Stomach smooth muscle (tissue), 2 donors: ENCODE data around the gene PXMP2.
"Not testable (repeated sequence)": the region's sequence is repeated elsewhere in the genome, so short reads cannot be mapped to it uniquely, and the experiment has no call there.

Source experiments
- H3K27ac ChIP-seq: one replicate; pipeline ENCODE4 v1.7.0; 2013; ENCODE audit warnings: mild to moderate bottlenecking, low read length, inconsistent platforms
- H3K27me3 ChIP-seq, 2 donors: one replicate each; pipeline ENCODE4 v1.7.0; 2013; ENCODE audit warnings: low read length in 2 of 2; ENCODE audit not compliant: insufficient read depth in 2 of 2, control insufficient read depth in 1 of 2
- H3K36me3 ChIP-seq, 2 donors: one replicate each; pipeline ENCODE4 v1.7.0; 2013; ENCODE audit warnings: low read length in 2 of 2; ENCODE audit not compliant: control insufficient read depth in 2 of 2, insufficient read depth in 2 of 2
- H3K4me1 ChIP-seq: one replicate; pipeline ENCODE4 v1.7.0; 2013; ENCODE audit warnings: low read length; ENCODE audit not compliant: control insufficient read depth, insufficient read depth
- H3K4me3 ChIP-seq, 2 donors: one replicate each; pipeline ENCODE4 v1.7.0; 2013; ENCODE audit warnings: low read length in 2 of 2
- H3K9ac ChIP-seq, 2 donors: one replicate each; pipeline ENCODE4 v1.7.0; 2013; ENCODE audit warnings: low read length in 2 of 2, mild to moderate bottlenecking in 1 of 2
- H3K9me3 ChIP-seq, 2 donors: one replicate each; pipeline ENCODE4 v1.7.0; 2013; ENCODE audit warnings: low read length in 2 of 2; ENCODE audit not compliant: control insufficient read depth in 2 of 2
- donor health status: healthy.
- donor health status: Pancreatic carcinoma.

The PXMP2 gene

GRCh38 chr12:132736913-132737312 is 49.5 kb downstream of the PXMP2 start:
- no peaks in the 10 kb centered on the region for H3K4me1 ChIP-seq
- peaks cover 77 to 87% of the 10 kb centered on the region in 2 donors for H3K36me3 ChIP-seq
- H3K9ac ChIP-seq, result no peak overlapping the region
- no peaks in the 10 kb centered on the region for H3K27me3 ChIP-seq
- no peaks in the 10 kb centered on the region for H3K9me3 ChIP-seq
- H3K27ac ChIP-seq, result no peak overlapping the region
- H3K4me3 ChIP-seq, result no peak overlapping the region

GRCh38 chr12:132739600-132740312 is 52.4 kb downstream of the PXMP2 start:
- peaks cover 64 to 80% of the 10 kb centered on the region in 2 donors for H3K36me3 ChIP-seq
- H3K9ac ChIP-seq, result no peak overlapping the region
- no peak overlapping the region for H3K4me3 ChIP-seq
- H3K4me1 ChIP-seq, result no peaks in the 10 kb centered on the region
- H3K9me3 ChIP-seq, result no peaks in the 10 kb centered on the region
- H3K27ac ChIP-seq, result no peak overlapping the region
- no peaks in the 10 kb centered on the region for H3K27me3 ChIP-seq

- H3K9ac ChIP-seq, result no peak overlapping the region
- H3K27ac ChIP-seq, result no peak overlapping the region
- no peaks in the 10 kb centered on the region for H3K4me1 ChIP-seq
- H3K36me3 ChIP-seq, result peaks cover 64 to 80% of the 10 kb centered on the region in 2 donors
- H3K4me3 ChIP-seq, result no peak overlapping the region
- no peaks in the 10 kb centered on the region for H3K27me3 ChIP-seq
- H3K9me3 ChIP-seq, result no peaks in the 10 kb centered on the region
Observed at GRCh38 chr12:132740313-132740646, 52.9 kb downstream of the PXMP2 start.

GRCh38 chr12:132740652-132741051 is 53.3 kb downstream of the PXMP2 start:
- Histone ChIP-seq H3K36me3 (peaks cover 65 to 80% of the 10 kb centered on the region in 2 donors), H3K27ac (no peak overlapping the region), H3K4me1 (no peaks in the 10 kb centered on the region), H3K9ac (no peak overlapping the region), H3K9me3 (no peaks in the 10 kb centered on the region), H3K4me3 (no peak overlapping the region), H3K27me3 (no peaks in the 10 kb centered on the region)

- Histone ChIP-seq H3K9me3 (no peaks in the 10 kb centered on the region), H3K4me1 (no peaks in the 10 kb centered on the region), H3K9ac (no peak overlapping the region), H3K4me3 (no peak overlapping the region), H3K36me3 (peaks cover 66 to 79% of the 10 kb centered on the region in 2 donors), H3K27ac (no peak overlapping the region), H3K27me3 (no peaks in the 10 kb centered on the region)
Observed at GRCh38 chr12:132741620-132742019, 54.2 kb downstream of the PXMP2 start.

- Histone ChIP-seq H3K36me3 (peaks cover 77 to 85% of the 10 kb centered on the region in 2 donors), H3K27me3 (no peaks in the 10 kb centered on the region)
Observed at GRCh38 chr12:132743831-132744230, 56.4 kb downstream of the PXMP2 start.

GRCh38 chr12:132746613-132747012 is 59.2 kb downstream of the PXMP2 start:
- Histone ChIP-seq H3K4me3 (no peak overlapping the region), H3K36me3 (peaks cover 65 to 73% of the 10 kb centered on the region in 2 donors), H3K9ac (no peak overlapping the region), H3K9me3 (no peaks in the 10 kb centered on the region), H3K4me1 (no peaks in the 10 kb centered on the region), H3K27me3 (no peaks in the 10 kb centered on the region), H3K27ac (no peak overlapping the region)

More at GRCh38 chr12:132743831-132744230, 56.4 kb downstream of the PXMP2 start:
- no peak overlapping the region for H3K9ac ChIP-seq
- H3K9me3 ChIP-seq, result no peaks in the 10 kb centered on the region
- H3K4me1 ChIP-seq, result no peaks in the 10 kb centered on the region
- H3K4me3 ChIP-seq, result no peak overlapping the region
- no peak overlapping the region for H3K27ac ChIP-seq

- Histone ChIP-seq H3K4me1 (no peaks in the 10 kb centered on the region), H3K9me3 (no peaks in the 10 kb centered on the region), H3K9ac (no peak overlapping the region), H3K27ac (no peak overlapping the region), H3K27me3 (no peaks in the 10 kb centered on the region), H3K4me3 (no peak overlapping the region), H3K36me3 (peaks cover 60 to 70% of the 10 kb centered on the region in 2 donors)
Observed at GRCh38 chr12:132747395-132747794, 60.0 kb downstream of the PXMP2 start.

GRCh38 chr12:132747896-132748295 is 60.5 kb downstream of the PXMP2 start:
- H3K27ac ChIP-seq, result no peak overlapping the region
- no peaks in the 10 kb centered on the region for H3K4me1 ChIP-seq
- no peaks in the 10 kb centered on the region for H3K9me3 ChIP-seq
- no peak overlapping the region for H3K4me3 ChIP-seq
- peaks cover 55 to 67% of the 10 kb centered on the region in 2 donors for H3K36me3 ChIP-seq
- H3K9ac ChIP-seq, result no peak overlapping the region
- no peaks in the 10 kb centered on the region for H3K27me3 ChIP-seq

GRCh38 chr12:132748319-132748718 is 60.9 kb downstream of the PXMP2 start:
- Histone ChIP-seq H3K27ac (no peak overlapping the region), H3K4me1 (no peaks in the 10 kb centered on the region), H3K9ac (no peak overlapping the region), H3K36me3 (peaks cover 55 to 68% of the 10 kb centered on the region in 2 donors), H3K9me3 (no peaks in the 10 kb centered on the region), H3K27me3 (no peaks in the 10 kb centered on the region), H3K4me3 (no peak overlapping the region)

GRCh38 chr12:132753670-132754069 is 66.3 kb downstream of the PXMP2 start:
- peaks cover 19 to 34% of the 10 kb centered on the region in 2 donors for H3K36me3 ChIP-seq
- not testable (repeated sequence) for H3K27me3 ChIP-seq, H3K4me1 ChIP-seq, H3K9me3 ChIP-seq, H3K27ac ChIP-seq, H3K9ac ChIP-seq, H3K4me3 ChIP-seq
